Activated T-cell treated with anti-CD3 and anti-CD28 coated beads, Interleukin-2, amount 50 U/mL, for 72 hours (primary cell): ENCODE measurements around the gene TTYH2. TPM values are rescaled to one million over a fixed set of nuclear protein-coding genes. Genes with fewer than 3 reads are reported as not detected.
A peak's percentile ranks its signal among the peaks of the same experiment; 100 is the strongest.

ENCODE experiments used
- ATAC-seq, 2 donors: fragments of 150-1000 bp; cut with Tn5 transposase; replicated peaks in 1 of 2; 2 replicates each; pipeline ENCODE4 v1.10.0; 2021; ENCODE audit warnings: moderate library complexity in 2 of 2, mild to moderate bottlenecking in 1 of 2
- DNase-seq, 2 donors: peaks; one replicate each; pipeline ENCODE4 v3.0.0; 2021 to 2022; ENCODE audit warnings: mixed read lengths in 1 of 2
- H3K27ac Mint-ChIP-seq: one replicate; pipeline ENCODE4 v1.8.0; 2022; ENCODE audit warnings: mild to moderate bottlenecking, moderate library complexity, mixed read lengths
- H3K27me3 Mint-ChIP-seq: one replicate; pipeline ENCODE4 v1.8.0; 2022; ENCODE audit warnings: low read depth, mixed read lengths
- H3K36me3 Mint-ChIP-seq, 2 donors: one replicate each; pipeline ENCODE4 v1.8.0; 2022; ENCODE audit warnings: mixed read lengths in 2 of 2, mild to moderate bottlenecking in 1 of 2; ENCODE audit not compliant: insufficient read depth in 2 of 2
- H3K4me1 Mint-ChIP-seq: one replicate; pipeline ENCODE4 v1.8.0; 2022; ENCODE audit warnings: low read depth, mixed read lengths
- H3K4me3 Mint-ChIP-seq, 2 donors: one replicate each; pipeline ENCODE4 v1.8.0; 2022; ENCODE audit warnings: mild to moderate bottlenecking in 2 of 2, mixed read lengths in 2 of 2, moderate library complexity in 2 of 2
- H3K9me3 Mint-ChIP-seq, 2 donors: one replicate each; pipeline ENCODE4 v1.8.0; 2022; ENCODE audit warnings: mixed read lengths in 2 of 2
- total RNA-seq, 2 donors: library from RNA; stranded (reverse); gene quantifications; one replicate each; pipeline ENCODE4 v1.2.3, GENCODE V29; 2022

Gene TTYH2
- total RNA-seq, 2 donors from 2014 or later: 5.3 to 7.2 TPM

GRCh38 chr17:74200112-74200511, 13.3 kb upstream of the TTYH2 start:
- DNase-seq: no peak
- peaks cover 8% of the 10 kb centered on the region in 2 donors for H3K36me3 Mint-ChIP-seq
- no peak overlapping the region for H3K4me3 Mint-ChIP-seq
- ATAC-seq: no peak
- H3K4me1 Mint-ChIP-seq: peaks cover 27% of the 10 kb centered on the region
- peaks cover 35% of the 10 kb centered on the region for H3K27me3 Mint-ChIP-seq
- H3K9me3 Mint-ChIP-seq: no peaks in the 10 kb centered on the region
- no peak overlapping the region for H3K27ac Mint-ChIP-seq

DNA sequence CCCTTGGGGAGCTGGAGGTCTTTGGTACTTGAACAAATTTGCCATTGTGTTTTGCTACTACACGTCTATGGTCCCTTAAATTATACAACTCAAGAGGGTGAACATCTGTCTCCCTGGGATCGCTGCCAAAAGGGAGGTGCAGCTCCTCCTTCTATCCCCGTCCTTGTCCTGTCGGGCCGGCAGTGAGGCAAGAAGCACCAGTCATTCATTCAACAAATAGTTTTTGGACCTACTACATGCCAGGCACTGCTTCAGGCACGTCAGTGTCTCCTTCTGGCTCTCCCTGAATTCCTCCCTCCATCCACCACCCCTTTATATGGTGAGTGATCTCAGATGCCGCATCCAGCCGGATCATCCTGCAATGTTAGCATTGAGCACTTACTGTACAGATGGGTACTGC, 12.1 kb upstream of the TTYH2 start:
- DNase-seq (no peak), ATAC-seq (no peak)
- peaks cover 28% of the 10 kb centered on the region for H3K27me3 Mint-ChIP-seq
- no peak overlapping the region for H3K27ac Mint-ChIP-seq
- H3K4me1 Mint-ChIP-seq: peaks cover 38% of the 10 kb centered on the region
- H3K4me3 Mint-ChIP-seq: no peak overlapping the region
- peaks cover 11 to 13% of the 10 kb centered on the region in 2 donors for H3K36me3 Mint-ChIP-seq
- H3K9me3 Mint-ChIP-seq: no peaks in the 10 kb centered on the region

- peak overlapping the region; percentile 47 for H3K27ac Mint-ChIP-seq
- H3K36me3 Mint-ChIP-seq: peaks cover 13 to 17% of the 10 kb centered on the region in 2 donors
- peak overlapping the region; percentile 93 to 99 for H3K4me3 Mint-ChIP-seq
- no peak for DNase-seq
- peaks cover 45% of the 10 kb centered on the region for H3K4me1 Mint-ChIP-seq
- no peaks in the 10 kb centered on the region for H3K9me3 Mint-ChIP-seq
- no peak for ATAC-seq
- H3K27me3 Mint-ChIP-seq: peaks cover 26% of the 10 kb centered on the region
Measured at GRCh38 chr17:74201948-74202347, 11.4 kb upstream of the TTYH2 start.

DNA sequence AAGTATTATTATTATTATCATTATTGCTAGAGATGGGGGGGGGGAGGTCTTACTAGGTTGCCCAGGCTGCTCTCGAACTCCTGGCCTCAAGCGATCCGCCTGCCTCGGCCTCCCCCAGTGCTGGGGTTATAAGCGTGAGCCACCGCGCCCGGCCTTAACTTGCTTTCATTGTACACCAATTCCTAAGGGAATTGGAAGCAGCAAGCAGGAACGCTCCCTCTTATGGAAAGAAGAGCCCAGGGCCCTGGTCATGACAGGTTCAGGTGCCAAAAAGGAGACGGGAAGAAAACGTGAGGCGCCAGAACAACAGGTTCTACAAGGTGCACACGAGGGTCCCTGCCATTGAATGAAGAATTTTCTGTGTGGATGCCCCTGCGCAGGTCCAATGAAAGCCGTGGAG, 10.4 kb upstream of the TTYH2 start:
- Mint-ChIP-seq H3K36me3 (peaks cover 16 to 17% of the 10 kb centered on the region in 2 donors), H3K27ac (no peak overlapping the region), H3K4me3 (peak overlapping the region; percentile 93 to 99), H3K27me3 (peaks cover 21% of the 10 kb centered on the region), H3K4me1 (peaks cover 55% of the 10 kb centered on the region), H3K9me3 (no peaks in the 10 kb centered on the region)
- ATAC-seq (no peak), DNase-seq (no peak)

GRCh38 chr17:74203439-74204240, 9.7 kb upstream of the TTYH2 start, which contains the start of gene RPL38:
Gene RPL38 (plus strand): TSS chr17:74203678. CDS start chr17:74203956, 278 bp downstream.
- ATAC-seq (peak; percentile 91 to 96), DNase-seq (peak; percentile 94 to 96)
- Mint-ChIP-seq H3K4me1 (peaks cover 62% of the 10 kb centered on the region), H3K27ac (peak within 1 kb of the TSS; percentile 96), H3K27me3 (peaks cover 20% of the 10 kb centered on the region), H3K36me3 (peaks cover 18 to 21% of the 10 kb centered on the region in 2 donors), H3K4me3 (peak within 1 kb of the TSS; percentile 93 to 99), H3K9me3 (no peaks in the 10 kb centered on the region)

- Mint-ChIP-seq H3K9me3 (no peaks in the 10 kb centered on the region), H3K4me3 (peak overlapping the region; percentile 93 to 99), H3K4me1 (peaks cover 70% of the 10 kb centered on the region), H3K36me3 (peaks cover 21 to 27% of the 10 kb centered on the region in 2 donors), H3K27ac (peak overlapping the region; percentile 89), H3K27me3 (peaks cover 15% of the 10 kb centered on the region)
- no peak for DNase-seq
- ATAC-seq: no peak
Measured at GRCh38 chr17:74204474-74204873, 8.9 kb upstream of the TTYH2 start.

- peak overlapping the region; percentile 93 to 99 for H3K4me3 Mint-ChIP-seq
- peaks cover 21 to 30% of the 10 kb centered on the region in 2 donors for H3K36me3 Mint-ChIP-seq
- no peak for ATAC-seq
- DNase-seq: no peak
- H3K27me3 Mint-ChIP-seq: peaks cover 15% of the 10 kb centered on the region
- H3K9me3 Mint-ChIP-seq: no peaks in the 10 kb centered on the region
- peaks cover 71% of the 10 kb centered on the region for H3K4me1 Mint-ChIP-seq
- H3K27ac Mint-ChIP-seq: peak overlapping the region; percentile 69
Measured at GRCh38 chr17:74205274-74205673, 8.1 kb upstream of the TTYH2 start.

- H3K27ac Mint-ChIP-seq: peak overlapping the region; percentile 44
Measured at GRCh38 chr17:74206332-74206818, 7.0 kb upstream of the TTYH2 start.

GRCh38 chr17:74210191-74211140, 2.9 kb upstream of the TTYH2 start:
- ATAC-seq (peak; percentile 51 to 55), DNase-seq (peak; percentile 83 to 85)
- H3K9me3 Mint-ChIP-seq: no peaks in the 10 kb centered on the region
- H3K36me3 Mint-ChIP-seq: peaks cover 13 to 22% of the 10 kb centered on the region in 2 donors
- H3K4me3 Mint-ChIP-seq: peak overlapping the region; percentile 1 to 20
- no peaks in the 10 kb centered on the region for H3K27me3 Mint-ChIP-seq
- peak overlapping the region; percentile 33 for H3K27ac Mint-ChIP-seq
- peaks cover 90% of the 10 kb centered on the region for H3K4me1 Mint-ChIP-seq

More at GRCh38 chr17:74206332-74206818, 7.0 kb upstream of the TTYH2 start:
- no peak for ATAC-seq
- Mint-ChIP-seq H3K4me3 (peak overlapping the region; percentile 52 to 93), H3K9me3 (no peaks in the 10 kb centered on the region), H3K4me1 (peaks cover 82% of the 10 kb centered on the region), H3K27me3 (peaks cover 10% of the 10 kb centered on the region), H3K36me3 (peaks cover 24 to 33% of the 10 kb centered on the region in 2 donors)
- DNase-seq: no peak

GRCh38 chr17:74211141-74211911, 2.0 kb upstream of the TTYH2 start:
- Mint-ChIP-seq H3K27ac (peak overlapping the region; percentile 39), H3K27me3 (no peaks in the 10 kb centered on the region), H3K4me1 (peaks cover 82% of the 10 kb centered on the region), H3K9me3 (no peaks in the 10 kb centered on the region), H3K4me3 (peak overlapping the region; percentile 85 to 89), H3K36me3 (peaks cover 12 to 19% of the 10 kb centered on the region in 2 donors)
- ATAC-seq: no peak
- no peak for DNase-seq

GRCh38 chr17:74211912-74212208, 1.5 kb upstream of the TTYH2 start:
- Mint-ChIP-seq H3K27me3 (no peaks in the 10 kb centered on the region), H3K4me1 (peaks cover 76% of the 10 kb centered on the region), H3K36me3 (peaks cover 11 to 16% of the 10 kb centered on the region in 2 donors), H3K9me3 (no peaks in the 10 kb centered on the region), H3K27ac (peak overlapping the region; percentile 39), H3K4me3 (peak overlapping the region; percentile 85 to 89)
- peak in 1 of 2 donors; percentile 9 for DNase-seq
- ATAC-seq: no peak

DNA sequence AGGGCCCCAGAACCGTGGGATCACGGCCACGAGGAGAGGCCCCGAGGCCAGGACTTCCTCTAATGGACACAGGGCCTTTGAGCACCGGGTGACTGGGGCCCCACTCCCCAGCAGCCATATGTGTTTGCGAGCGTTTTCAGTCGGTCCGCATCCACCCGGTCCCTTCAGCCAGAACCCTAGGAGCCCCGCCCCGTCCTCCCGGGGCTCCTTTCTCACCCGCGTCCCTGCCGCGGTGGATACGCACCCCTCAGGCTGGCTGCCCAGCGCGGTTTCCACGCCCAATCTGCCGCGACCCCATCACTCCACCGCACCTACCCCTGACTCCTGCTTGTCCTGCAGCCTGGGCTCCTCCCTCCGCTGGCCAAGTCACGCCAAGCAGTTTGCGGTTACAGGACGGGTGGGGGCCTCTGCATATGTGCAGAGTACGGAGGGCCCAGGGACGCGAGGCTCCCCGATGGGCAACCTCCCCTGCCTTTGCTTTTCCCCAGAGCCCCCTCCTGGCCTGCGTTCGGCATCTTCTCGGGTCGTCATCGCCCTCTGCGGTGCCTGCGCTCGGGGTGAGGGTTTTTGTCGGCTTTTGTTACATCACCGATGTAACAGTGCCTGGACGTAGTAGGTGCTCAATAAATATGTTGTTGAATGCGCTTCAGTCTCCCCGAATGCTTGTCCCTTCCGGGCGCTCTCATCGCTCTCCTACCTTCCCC, 1.0 kb upstream of the TTYH2 start:
- Mint-ChIP-seq H3K27me3 (no peaks in the 10 kb centered on the region), H3K36me3 (peaks cover 11 to 16% of the 10 kb centered on the region in 2 donors), H3K27ac (peak overlapping the region; percentile 81), H3K9me3 (no peaks in the 10 kb centered on the region), H3K4me3 (peak overlapping the region; percentile 85 to 89), H3K4me1 (peaks cover 71% of the 10 kb centered on the region)
- peak in 1 of 2 donors; percentile 25 for DNase-seq
- ATAC-seq: peak; percentile 10 to 12
